Gastrocnemius medialis (tissue), 4 donors: ENCODE data around the gene NUDT2.

ENCODE experiments used
- CTCF ChIP-seq, 5 experiments: fragments of 450-650 bp in 3 of 5; fragments of 200-600 bp in 2 of 5; sonication (generic) in 2 of 5; IDR thresholded peaks in 4 of 5; conservative IDR thresholded peaks in 1 of 5; 1 replicate in 4 of 5; 2 replicates in 1 of 5; pipeline ENCODE4 v1.5.1; 2016 to 2019; ENCODE audit warnings: antibody characterized with exemption in 5 of 5, mild to moderate bottlenecking in 3 of 5, moderate library complexity in 3 of 5
- POLR2A ChIP-seq, 2 donors: fragments of 450-650 bp; IDR thresholded peaks; one replicate each; pipeline ENCODE4 v1.6.1; 2017; ENCODE audit warnings: antibody characterized with exemption in 2 of 2, mild to moderate bottlenecking in 2 of 2, moderate library complexity in 2 of 2

- TF ChIP-seq POLR2A (IDR thresholded peaks at IDR 0.05) (no peak), CTCF (IDR thresholded peaks at IDR 0.05 in 4 of 5, conservative IDR thresholded peaks at IDR 0.05 in 1 of 5) (no peak)
Observed at GRCh38 chr9:34385561-34386230, 56.3 kb downstream of the NUDT2 start.
